Heart right ventricle (tissue), 16 donors: ENCODE measurements around the gene METTL26. TPM values are rescaled to one million over a fixed set of nuclear protein-coding genes. Genes with fewer than 3 reads are reported as not detected.
A peak's percentile ranks its signal among the peaks of the same experiment; 100 is the strongest.

ENCODE experiments used
- ATAC-seq, 8 donors: fragments of 200-7000 bp; cut with Tn5 transposase; one replicate each; pipeline ENCODE4 v1.9.1; 2020; ENCODE audit warnings: mild to moderate bottlenecking in 8 of 8, moderate library complexity in 8 of 8, moderate number of reproducible peaks in 1 of 8
- DNase-seq, 2 donors: peaks; one replicate each; pipeline ENCODE4 v3.0.0-alpha.2; 2020
- H3K27ac ChIP-seq, 10 donors: fragments of 200-600 bp; sonication (generic) in 2 of 10; one replicate each; pipeline versions ENCODE4 v1.5.0 to v1.8.0; 2020 to 2022; ENCODE audit warnings: mild to moderate bottlenecking in 3 of 10
- H3K27me3 ChIP-seq, 7 donors: fragments of 200-600 bp; one replicate each; pipeline ENCODE4 v1.8.0; 2021 to 2022; ENCODE audit warnings: mild to moderate bottlenecking in 2 of 7
- H3K36me3 ChIP-seq, 9 donors: fragments of 200-600 bp; sonication (generic) in 1 of 9; one replicate each; pipeline versions ENCODE4 v1.5.0 to v1.8.0; 2020 to 2022; ENCODE audit warnings: mild to moderate bottlenecking in 2 of 9
- H3K4me1 ChIP-seq, 9 donors: fragments of 200-600 bp; sonication (generic) in 1 of 9; one replicate each; pipeline versions ENCODE4 v1.5.0 to v1.8.0; 2020 to 2022; ENCODE audit warnings: mild to moderate bottlenecking in 4 of 9
- H3K4me3 ChIP-seq, 10 donors: fragments of 200-600 bp; sonication (generic) in 2 of 10; one replicate each; pipeline versions ENCODE4 v1.5.0 to v1.8.0; 2020 to 2022; ENCODE audit warnings: mild to moderate bottlenecking in 7 of 10, moderate library complexity in 2 of 10
- H3K9me3 ChIP-seq, 11 donors: fragments of 200-600 bp in 10 of 11; sonication (generic) in 2 of 11; one replicate each; pipeline versions ENCODE4 v1.5.0 to v1.8.0; 2013 to 2022; ENCODE audit warnings: mild to moderate bottlenecking in 2 of 11, control low read depth in 1 of 11, moderate library complexity in 1 of 11
- CTCF ChIP-seq, 9 donors: fragments of 200-600 bp; sonication (generic) in 2 of 9; IDR thresholded peaks; one replicate each; pipeline versions ENCODE4 v1.5.0 to v1.8.0; 2021 to 2022; ENCODE audit warnings: antibody characterized with exemption in 9 of 9, mild to moderate bottlenecking in 5 of 9, moderate library complexity in 1 of 9
- WGBS, 2 donors: extraction: QIAGEN DNeasy Blood & Tissue Kit; methylation state at CpG; one replicate each; pipeline ENCODE4 v1.1.7; 2013; ENCODE audit warnings: inconsistent platforms in 1 of 2; 5-methylcytosine and 5-hydroxymethylcytosine counted together
- intact Hi-C, 10 donors: fragments of 100-400 bp; cut with DNase I; formaldehyde crosslinking; loops; one replicate each; pipeline versions ENCODE4 v1.11.1 to v1.14.2; 2022
- polyA plus RNA-seq, 2 donors: library from polyadenylated mRNA; stranded (reverse); fragments of 200-250 nt; gene quantifications; one replicate each; pipeline ENCODE4 v1.2.3, GENCODE V29; 2013
- total RNA-seq, 10 donors: library from RNA; stranded (reverse); fragmentation: NEBNext Ultra II Directional in 3 of 10; extraction: Animal tissue kit (Norgen Biotek cat#: 25700) in 3 of 10; gene quantifications; one replicate each; pipeline versions ENCODE4 v1.2.1 to v1.2.4, GENCODE V29; 2021 to 2023
- donor health status: Arrhythmogenic right ventricular cardiomyopathy.
- donor health status: ischemic (EF 13 %, LVEDD 7.1; RV severe dilation, severe dysfunction).
- donor health status: healthy with polysubstance abuse.
- donor health status: DM: no; HTN: yes; CAD: no.
- donor health status: DM: no; HTN: no; CAD: no.
- donor health status: ischemic (EF 25% LVEDD 6.9; RV normal size, moderate dysfunction).
- donor health status: ischemic (EF 25% LVEDD 5.7; RV mildly dilated, moderate dysfunction).
- donor health status: healthy.
- donor health status: DM: yes; HTN: yes; CAD: no.
- donor health status: Ischemic cardiomyopathy.
- donor health status: ischemic (EF 35%, LVEDD 5.7; RV mildly dilated, moderate dysfunction).
- donor health status: nonischemic (EF 11% LVEDD 7.7; RV severe dilation, severe dysfunction).
- donor health status: DM: yes; HTN: yes; CAD: no.
- donor health status: PGD.
- donor health status: ischemic (EF 29% LVEDD 5.4; RV normal size, mild dysfunction).
- donor health status: nonischemic (EF 23%, LVEDD 6.1; RV moderate dilation, normal function).

Gene METTL26
- total and polyA plus RNA-seq, 12 donors = 34.5 to 237 (median 44.8) TPM

GRCh38 chr16:643050-643368 is 6.9 kb upstream of the METTL26 start:
- 66 to 76% methylated on average over 13 of the region's 13 CpGs for WGBS, 2 donors
- H3K9me3 ChIP-seq = no peaks in the 10 kb centered on the region
- peaks cover 24 to 72% (median 49%) of the 10 kb centered on the region in 9 donors for H3K4me1 ChIP-seq
- no peak for TF ChIP-seq CTCF (IDR thresholded peaks at IDR 0.05)
- ATAC-seq = peak in 1 of 8 donors; percentile 0
- H3K27me3 ChIP-seq = no peaks in the 10 kb centered on the region
- peak overlapping the region; percentile 89 to 99 (median 96) for H3K27ac ChIP-seq
- peaks cover 0 to 3% (median 0%) of the 10 kb centered on the region in 9 donors for H3K36me3 ChIP-seq
- intact Hi-C loops = no loop called here
- peak overlapping the region; percentile 46 to 96 (median 72) for H3K4me3 ChIP-seq
- no peak for DNase-seq

- DNase-seq = peak; percentile 66 to 69
- 6% methylated on average over 49 to 72 of the region's 72 CpGs for WGBS, 2 donors
- Histone ChIP-seq H3K27me3 (no peaks in the 10 kb centered on the region), H3K4me1 (peaks cover 18 to 72% (median 49%) of the 10 kb centered on the region in 9 donors), H3K4me3 (peak overlapping the region; percentile 46 to 96 (median 72)), H3K36me3 (peaks cover 0 to 3% (median 0%) of the 10 kb centered on the region in 9 donors), H3K9me3 (no peaks in the 10 kb centered on the region), H3K27ac (peak overlapping the region; percentile 89 to 99 (median 96))
- ATAC-seq = peak; percentile 16 to 59 (median 32)
- intact Hi-C loops = no loop called here
- TF ChIP-seq CTCF (IDR thresholded peaks at IDR 0.05) = no peak
These were observed 6.3 kb upstream of the METTL26 start for GRCh38 chr16:642189-643049.

GRCh38 chr16:641326-642188 is 5.5 kb upstream of the METTL26 start, which contains the start of gene MCRIP2:
TSS of gene MCRIP2 (plus strand) at chr16:641828. CDS start at chr16:641992, 164 bp downstream.
- intact Hi-C loops = no loop called here
- H3K4me3 ChIP-seq = peak within 1 kb of the TSS; percentile 46 to 96 (median 72)
- peak in 1 of 9 donors; percentile 5 for TF ChIP-seq CTCF (IDR thresholded peaks at IDR 0.05)
- 1 to 2% methylated on average over 45 to 81 of the region's 81 CpGs for WGBS, 2 donors
- H3K4me1 ChIP-seq = peaks cover 16 to 66% (median 43%) of the 10 kb centered on the region in 9 donors
- H3K36me3 ChIP-seq = peaks cover 0 to 3% (median 0%) of the 10 kb centered on the region in 9 donors
- peak; percentile 85 to 90 for DNase-seq
- peak within 1 kb of the TSS; percentile 89 to 99 (median 96) for H3K27ac ChIP-seq
- ATAC-seq = peak; percentile 49 to 69 (median 66)
- no peaks in the 10 kb centered on the region for H3K27me3 ChIP-seq
- H3K9me3 ChIP-seq = no peaks in the 10 kb centered on the region

GRCh38 chr16:640614-641013 is 4.5 kb upstream of the METTL26 start:
- Histone ChIP-seq H3K9me3 (no peaks in the 10 kb centered on the region), H3K36me3 (peaks cover 0 to 3% (median 0%) of the 10 kb centered on the region in 9 donors), H3K4me1 (peaks cover 17 to 60% (median 37%) of the 10 kb centered on the region in 9 donors), H3K4me3 (peak overlapping the region in 4 of 10 donors; percentile 70 to 82 (median 72)), H3K27ac (peak overlapping the region in 2 of 10 donors; percentile 35 to 36), H3K27me3 (no peaks in the 10 kb centered on the region)
- WGBS, 2 donors = 89 to 90% methylated on average over 4 to 5 of the region's 5 CpGs
- no peak for TF ChIP-seq CTCF (IDR thresholded peaks at IDR 0.05)
- DNase-seq (no peak), ATAC-seq (no peak)
- intact Hi-C loops = no loop called here
